RWPE2 (cell line): ENCODE measurements around the gene INF2.

ENCODE experiments used
- ATAC-seq: fragments of 200-7000 bp; cut with Tn5 transposase; 3 replicates; pipeline ENCODE4 v1.9.1; 2021; ENCODE audit warnings: low read depth
- DNase-seq: peaks from one replicate; pipeline ENCODE4 v3.0.0-alpha.2; 2020; ENCODE audit warnings: low spot score
- H3K27ac ChIP-seq: fragments of 450-650 bp; 2 replicates; pipeline ENCODE4 v1.5.1; 2017; ENCODE audit warnings: mild to moderate bottlenecking; ENCODE audit not compliant: poor library complexity, severe bottlenecking
- H3K27me3 ChIP-seq: fragments of 250-450 bp; sonication (Bioruptor Pico); 2 replicates; pipeline ENCODE4 v1.5.1; 2021; ENCODE audit warnings: mild to moderate bottlenecking, moderate library complexity; ENCODE audit not compliant: insufficient read depth, poor library complexity, severe bottlenecking
- H3K36me3 ChIP-seq: fragments of 250-450 bp; sonication (Bioruptor Pico); 2 replicates; pipeline ENCODE4 v1.5.1; 2020; ENCODE audit warnings: low read depth, mild to moderate bottlenecking, moderate library complexity
- H3K4me1 ChIP-seq: fragments of 250-450 bp; sonication (Bioruptor Pico); 2 replicates; pipeline ENCODE4 v1.5.1; 2021; ENCODE audit warnings: mild to moderate bottlenecking, moderate library complexity; ENCODE audit not compliant: insufficient read depth, poor library complexity, severe bottlenecking
- H3K4me3 ChIP-seq: fragments of 250-450 bp; sonication (Bioruptor Pico); 2 replicates; pipeline ENCODE4 v1.5.1; 2021; ENCODE audit warnings: mild to moderate bottlenecking, moderate library complexity; ENCODE audit not compliant: severe bottlenecking
- H3K9me3 ChIP-seq: fragments of 250-450 bp; sonication (Bioruptor Pico); 2 replicates; pipeline ENCODE4 v1.5.1; 2021; ENCODE audit warnings: mild to moderate bottlenecking, moderate library complexity; ENCODE audit not compliant: severe bottlenecking
- CTCF ChIP-seq: fragments of 450-650 bp; IDR thresholded peaks from one replicate; pipeline ENCODE4 v1.5.1; 2017; ENCODE audit warnings: mild to moderate bottlenecking, moderate library complexity; ENCODE audit not compliant: poor library complexity, severe bottlenecking

Gene INF2

GRCh38 chr14:104757238-104757585 is 67.8 kb downstream of the INF2 start:
- no peak overlapping the region for H3K4me3 ChIP-seq
- H3K27me3 ChIP-seq, result no peaks in the 10 kb centered on the region
- H3K9me3 ChIP-seq, result no peaks in the 10 kb centered on the region
- no peak for ATAC-seq
- peaks cover 6% of the 10 kb centered on the region for H3K4me1 ChIP-seq
- H3K36me3 ChIP-seq, result peaks cover 53% of the 10 kb centered on the region
- DNase-seq, result no peak
- no peak overlapping the region for H3K27ac ChIP-seq
- TF ChIP-seq CTCF, result no peak

- no peak for TF ChIP-seq CTCF
- H3K4me3 ChIP-seq, result no peak overlapping the region
- no peaks in the 10 kb centered on the region for H3K27me3 ChIP-seq
- DNase-seq (no peak), ATAC-seq (no peak)
- no peak overlapping the region for H3K27ac ChIP-seq
- H3K9me3 ChIP-seq, result no peaks in the 10 kb centered on the region
- H3K4me1 ChIP-seq, result peaks cover 6% of the 10 kb centered on the region
- peaks cover 53% of the 10 kb centered on the region for H3K36me3 ChIP-seq
Observed at GRCh38 chr14:104757681-104758392, 68.4 kb downstream of the INF2 start.

- TF ChIP-seq CTCF, result no peak
- Histone ChIP-seq H3K36me3 (peaks cover 52% of the 10 kb centered on the region), H3K27me3 (no peaks in the 10 kb centered on the region), H3K27ac (no peak overlapping the region), H3K9me3 (no peaks in the 10 kb centered on the region), H3K4me1 (peaks cover 4% of the 10 kb centered on the region), H3K4me3 (no peak overlapping the region)
- DNase-seq, result no peak
- ATAC-seq, result no peak
Observed at GRCh38 chr14:104758981-104759969, 69.9 kb downstream of the INF2 start.

GRCh38 chr14:104765517-104765916 is 76.1 kb downstream of the INF2 start:
- no peaks in the 10 kb centered on the region; the same call in 1 of the 2 replicates for H3K36me3 ChIP-seq
- ATAC-seq, result no peak

More at GRCh38 chr14:104765517-104765916, 76.1 kb downstream of the INF2 start:
- no peaks in the 10 kb centered on the region for H3K4me1 ChIP-seq
- no peak overlapping the region for H3K4me3 ChIP-seq
- H3K9me3 ChIP-seq, result peaks cover 6% of the 10 kb centered on the region
- no peak for TF ChIP-seq CTCF
- no peak overlapping the region for H3K27ac ChIP-seq
- no peaks in the 10 kb centered on the region for H3K27me3 ChIP-seq
- no peak for DNase-seq
